ENCODE data around the gene NAA10.

NAA10 gene

DNA sequence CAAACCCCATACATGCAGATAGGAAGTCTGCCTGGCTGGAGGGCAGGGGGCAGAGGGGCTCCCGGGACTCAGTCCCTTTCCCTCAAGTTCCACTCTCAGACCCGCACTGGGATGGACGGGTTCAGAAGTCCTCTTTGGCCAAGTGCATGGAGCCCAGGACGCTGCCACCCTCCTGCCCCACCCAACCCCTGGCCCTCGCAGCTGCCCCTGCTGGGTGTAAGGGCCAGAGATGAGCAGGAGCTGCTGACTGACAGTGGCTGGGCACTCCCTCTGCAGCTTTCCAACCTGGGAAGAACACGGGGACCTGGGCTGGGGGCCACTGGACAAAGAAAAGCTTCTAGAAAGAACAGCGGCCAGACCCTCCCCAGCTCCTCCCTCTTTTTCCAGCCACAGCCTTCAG is 52.3 kb downstream of the NAA10 start:
- no peak for DNase-seq

DNA sequence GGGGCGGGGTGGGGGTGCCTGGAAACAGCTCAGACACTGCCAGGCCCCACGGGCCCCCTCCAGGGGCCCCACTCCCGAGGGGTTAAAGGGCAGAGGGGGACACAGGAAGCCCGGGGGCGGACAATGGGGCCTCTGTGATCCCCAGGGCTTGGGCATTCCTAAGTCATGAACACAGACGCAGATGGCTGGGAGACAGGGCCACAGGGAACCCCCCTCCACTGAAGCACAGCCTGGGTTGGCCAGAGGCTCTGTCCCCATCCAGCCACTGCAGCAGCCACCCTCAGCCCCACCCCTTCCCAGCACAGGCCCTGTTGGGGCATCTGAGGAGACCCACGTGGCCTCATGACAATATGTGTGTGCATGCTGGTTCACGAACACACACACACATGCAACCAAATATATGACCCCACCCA is 52.7 kb downstream of the NAA10 start:
- no peak for DNase-seq

DNA sequence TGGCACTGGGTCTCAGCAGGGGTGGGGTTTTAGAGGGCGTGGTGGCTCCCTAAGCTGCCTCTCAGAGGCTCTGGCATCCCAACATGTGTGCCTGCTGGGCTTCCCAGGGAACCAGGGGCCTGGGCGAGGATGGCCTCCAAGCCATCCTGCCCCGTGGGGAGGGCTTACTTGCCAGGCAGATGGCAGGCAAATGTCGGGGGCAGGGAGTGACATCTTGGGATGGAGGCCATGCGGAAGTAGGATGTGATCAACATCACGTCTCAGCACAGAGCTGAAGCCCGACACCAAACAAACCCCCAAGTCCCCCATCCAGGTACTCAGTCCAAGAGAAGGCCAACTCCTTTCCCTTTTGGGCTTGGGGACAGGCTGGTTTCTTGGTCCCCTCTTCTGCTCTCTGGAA is 53.6 kb downstream of the NAA10 start:
- no peak for DNase-seq

DNA sequence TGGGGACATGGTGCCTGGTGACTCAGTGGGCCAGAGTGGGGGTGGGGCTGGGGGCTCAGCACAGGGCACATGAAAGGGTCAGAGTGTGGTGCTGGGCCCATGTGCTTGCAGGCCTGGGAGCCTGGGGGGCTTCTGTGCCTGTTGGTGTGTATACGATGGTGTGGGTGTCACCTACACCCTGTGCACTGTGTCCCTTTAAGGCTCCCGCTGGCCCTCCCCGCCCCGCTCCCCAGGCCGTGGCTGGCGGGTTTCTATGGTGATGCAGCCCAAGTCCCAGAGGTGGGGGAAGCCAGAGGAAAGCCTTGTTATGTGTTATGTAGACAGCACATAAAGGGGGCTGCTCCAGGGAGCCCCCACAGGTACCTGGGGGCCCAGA is 54.4 kb downstream of the NAA10 start:
- no peak for DNase-seq

DNA sequence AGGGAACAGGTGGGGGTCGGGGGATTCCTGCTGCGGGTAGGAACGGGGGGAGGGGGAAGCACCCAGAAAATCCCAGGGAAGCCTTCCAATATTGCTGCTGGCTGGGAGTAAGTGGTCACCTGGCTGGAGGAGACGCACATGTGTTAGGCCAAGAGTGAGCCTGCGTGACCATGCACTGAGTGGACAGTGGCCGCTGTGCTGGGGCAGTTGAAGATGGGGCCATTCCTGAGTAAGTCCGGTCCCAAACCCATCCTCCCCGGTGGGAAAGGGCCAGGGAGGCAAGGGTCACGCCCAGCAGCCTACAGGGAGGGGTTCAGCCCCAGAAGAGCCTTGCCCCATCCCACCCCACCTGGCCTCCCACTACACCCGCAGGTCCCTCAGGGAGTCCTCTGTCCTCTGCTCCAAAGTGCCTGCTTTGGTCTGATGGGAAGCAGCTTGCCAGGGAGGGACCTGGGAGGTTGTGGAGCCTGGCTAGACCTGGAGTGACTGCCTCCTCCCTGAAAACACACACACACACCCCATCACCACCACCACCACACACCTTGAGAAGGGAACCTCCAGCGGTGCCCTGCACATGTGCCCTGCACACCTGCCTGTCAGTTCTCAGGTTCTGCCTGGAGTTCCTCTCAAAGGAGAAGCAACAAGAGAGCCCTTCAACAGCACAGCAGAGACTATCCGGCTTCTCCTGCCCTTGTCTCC is 54.9 kb downstream of the NAA10 start:
- DNase-seq: no peak
